GM12874 (cell line): ENCODE results near the gene MTPN.

Experiments used
- CTCF ChIP-seq: IDR thresholded peaks from 2 replicates; pipeline ENCODE4 v1.5.1; 2011; ENCODE audit warnings: low read depth, mild to moderate bottlenecking, control low read depth, low read length, moderate library complexity; ENCODE audit not compliant: insufficient read depth

Gene MTPN

DNA sequence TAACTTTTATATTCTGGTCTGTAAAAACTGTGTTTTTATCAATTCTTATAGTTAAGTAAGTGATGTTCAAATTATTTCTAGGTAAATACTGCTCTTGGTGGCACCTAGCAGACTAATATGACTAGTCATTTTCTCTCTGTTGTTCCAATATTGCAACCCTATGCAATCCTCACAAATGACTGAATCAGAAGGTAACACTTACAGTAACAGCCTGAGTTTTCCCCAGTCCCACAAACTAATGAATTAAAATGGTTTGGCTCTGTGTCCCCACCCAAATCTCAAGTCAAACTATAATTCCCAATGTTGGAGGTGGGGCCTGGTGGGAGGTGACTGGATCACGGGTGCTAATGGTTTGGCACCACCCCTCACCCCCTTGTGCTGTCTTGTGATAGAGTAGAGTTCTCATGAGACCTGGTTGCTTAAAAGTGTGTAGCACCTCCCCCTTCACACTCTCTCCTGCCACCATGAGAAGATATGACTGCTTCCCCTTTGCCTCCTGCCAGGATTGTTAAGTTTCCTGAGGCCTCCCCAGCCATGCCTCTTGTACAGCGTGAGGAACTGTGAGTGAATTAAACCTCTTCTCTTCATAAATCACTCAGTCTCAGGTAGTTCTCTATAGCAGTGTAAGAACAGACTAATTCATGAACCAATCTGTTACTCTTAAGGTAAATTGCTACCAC is 43.5 kb downstream of the MTPN start:
- no peak for TF ChIP-seq CTCF

DNA sequence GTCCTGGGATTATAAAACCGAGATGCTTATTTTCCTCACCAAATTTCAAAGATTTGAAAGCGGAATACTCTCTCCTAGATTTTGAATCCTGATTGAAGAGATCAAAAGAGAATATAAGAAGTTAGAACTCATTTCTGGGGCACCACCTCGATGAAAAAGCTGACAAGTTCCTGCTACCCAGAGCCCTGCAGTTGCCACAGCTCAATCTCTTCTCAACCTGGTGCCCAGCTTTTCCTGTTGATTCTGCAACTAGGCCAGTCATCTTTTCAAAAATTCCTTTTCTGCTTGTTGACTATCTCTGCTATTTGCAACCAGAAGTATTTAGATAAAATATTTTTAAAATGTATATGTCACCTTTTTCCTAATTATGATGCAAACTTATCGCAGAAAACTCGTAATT is 45.0 kb downstream of the MTPN start:
- TF ChIP-seq CTCF, result no peak

DNA sequence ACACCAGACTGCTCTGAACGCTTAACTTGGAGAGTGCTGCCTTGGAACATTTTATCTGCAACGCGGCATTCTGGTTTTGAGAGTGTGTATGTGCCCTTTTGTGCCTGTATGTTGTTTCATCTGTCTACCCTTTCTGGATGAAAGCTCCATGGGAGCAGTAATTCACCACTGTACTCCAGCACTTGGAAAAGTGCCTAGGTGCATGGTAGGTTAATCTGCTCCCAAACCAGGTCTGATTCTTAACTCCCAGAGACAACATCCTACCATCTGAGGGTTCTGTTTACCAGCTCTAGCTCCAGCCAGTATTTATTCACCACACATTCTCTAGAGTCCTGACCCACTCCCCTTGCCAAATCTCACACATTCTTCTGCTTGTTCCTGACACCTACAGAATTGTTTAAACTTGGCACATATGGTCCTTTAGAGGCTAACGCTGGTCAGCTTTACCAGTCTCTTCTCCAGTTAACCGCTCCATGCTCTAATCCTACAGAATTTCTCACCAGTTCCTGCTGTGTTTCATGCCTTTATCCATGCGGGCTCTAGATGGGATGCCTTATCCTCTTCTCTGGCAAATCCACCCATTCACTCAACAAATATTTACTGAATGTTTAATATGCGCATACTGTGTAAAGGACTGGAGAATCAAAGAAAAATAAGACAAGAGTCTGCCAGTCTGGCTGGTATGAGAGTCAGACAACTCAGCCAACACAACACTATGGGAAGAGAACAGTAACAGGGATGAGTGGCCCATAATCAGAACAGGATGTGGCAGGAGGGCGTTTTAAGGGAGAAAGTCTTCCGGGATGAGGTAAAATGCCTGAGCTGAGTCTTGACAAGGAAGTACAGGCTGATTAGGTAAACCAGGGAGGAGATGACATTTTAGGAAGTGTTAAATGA is 46.3 kb downstream of the MTPN start:
- TF ChIP-seq CTCF, result no peak

GRCh38 chr7:135929722-135930141 is 47.4 kb downstream of the MTPN start:
- no peak for TF ChIP-seq CTCF

DNA sequence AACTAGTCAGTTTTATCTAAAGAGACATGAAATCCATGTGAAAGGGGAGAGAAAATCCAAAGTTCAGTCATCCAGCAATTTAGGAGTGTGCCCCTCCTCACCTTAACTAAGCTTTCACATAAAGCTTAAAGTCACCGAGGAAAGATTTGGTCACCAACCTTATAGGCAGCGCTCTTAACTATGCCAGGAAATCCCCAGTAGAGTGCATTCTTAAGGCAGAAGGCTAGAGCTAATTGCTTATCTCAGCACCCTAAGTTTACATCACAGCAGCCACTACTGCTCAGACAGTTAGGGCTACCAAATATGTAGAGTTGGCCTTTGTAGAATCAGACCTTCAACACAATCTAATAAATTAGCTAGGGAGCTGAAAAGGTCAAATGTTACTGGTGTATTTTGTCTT is 47.9 kb downstream of the MTPN start:
- no peak for TF ChIP-seq CTCF

GRCh38 chr7:135928136-135928535 is 49.0 kb downstream of the MTPN start:
- no peak for TF ChIP-seq CTCF

DNA sequence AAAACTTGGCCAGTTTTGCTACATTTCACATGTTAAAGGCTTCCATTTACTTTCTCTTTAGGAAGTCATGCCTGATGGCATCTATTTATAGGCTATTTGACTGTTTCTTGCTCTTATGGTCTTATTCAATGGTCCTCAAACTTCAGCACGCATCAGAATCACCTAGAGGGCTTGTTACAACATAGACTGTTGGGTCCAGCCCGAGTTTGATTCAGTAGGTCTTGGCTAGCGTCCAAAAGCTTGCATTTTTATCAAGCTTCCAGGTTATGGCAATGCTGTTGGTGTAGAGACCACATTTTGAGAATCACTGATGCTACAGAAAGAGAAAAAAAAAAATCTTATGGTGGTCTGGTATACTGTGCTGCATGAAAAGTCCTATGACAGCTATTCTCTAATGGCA is 51.9 kb downstream of the MTPN start:
- no peak for TF ChIP-seq CTCF
